ENCODE data around the gene SYCE1. TPM values are rescaled to one million over a fixed set of nuclear protein-coding genes. Genes with fewer than 3 reads are reported as not detected.

The SYCE1 gene
- total and polyA plus RNA-seq, 2 of the 8 experiments (the other 6 are each of a cell fraction or from before 2014, with no cell fraction given): not detected

DNA sequence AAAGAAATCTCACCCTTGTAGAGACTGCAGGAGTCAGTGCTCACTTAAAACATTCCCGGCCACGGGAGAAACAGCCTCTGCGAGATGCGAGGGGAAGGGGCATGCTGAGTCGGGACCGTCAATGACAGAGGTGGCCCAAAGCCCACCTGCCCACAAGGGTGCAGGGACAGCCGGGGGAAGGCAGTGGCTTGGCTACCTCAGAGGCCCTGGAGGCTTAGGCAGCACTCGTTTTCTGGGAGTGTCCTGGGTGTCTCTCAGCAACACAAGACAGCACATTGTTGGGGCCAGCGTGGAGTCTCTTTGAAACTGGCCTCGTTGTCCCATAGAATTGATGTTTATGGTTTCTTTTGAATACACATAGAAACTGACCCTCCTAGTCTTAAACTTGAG is 25.6 kb upstream of the SYCE1 start:
- no peak overlapping the region for H4K5ac ChIP-seq (ENCODE audit: insufficient read length, low read depth, low read length)
- POLR2A ChIA-PET (ENCODE audit: partially characterized antibody): no interaction called here

More for the DNA sequence above, 25.6 kb upstream of the SYCE1 start:
- Histone ChIP-seq H2AK5ac (ENCODE audit: low read depth, low read length) (no peak overlapping the region), H3K18ac (ENCODE audit: extremely low read depth, low read length) (no peak overlapping the region), H2BK15ac (ENCODE audit: low read length) (no peak overlapping the region), H3K79me2 (ENCODE audit: control insufficient read depth in 1 of 2, insufficient read depth in 2 of 2, low read length in 2 of 2) (no peaks in the 10 kb centered on the region), H3K23me2 (ENCODE audit: low read depth, low read length) (no peaks in the 10 kb centered on the region), H3K4me1 (replicated peaks in 1 of 4; ENCODE audit: control insufficient read depth in 3 of 4, insufficient read depth in 4 of 4, low read length in 3 of 4) (no peaks in the 10 kb centered on the region), H2AFZ (ENCODE audit: low read length) (no peak overlapping the region), H3K4ac (replicated peaks; ENCODE audit: insufficient read length, low read depth, low read length) (no peak overlapping the region), H3K56ac (replicated peaks; ENCODE audit: insufficient read length, low read depth, low read length) (no peak overlapping the region), H3K4me2 (ENCODE audit: insufficient read depth in 1 of 2, low read depth in 2 of 2, low read length in 2 of 2) (no peak overlapping the region), H3K27me3 (replicated peaks in 1 of 4; ENCODE audit: control insufficient read depth in 3 of 4, extremely low read depth in 1 of 4, insufficient read depth in 3 of 4, low read length in 3 of 4) (no peaks in the 10 kb centered on the region), H4K8ac (ENCODE audit: extremely low read depth, insufficient read depth, low read length) (no peak overlapping the region), H4K20me1 (replicated peaks in 1 of 2; ENCODE audit: control insufficient read depth in 1 of 2, insufficient read depth in 2 of 2, low read length in 2 of 2) (no peaks in the 10 kb centered on the region), H3K14ac (ENCODE audit: insufficient read length) (no peak overlapping the region), H3K23ac (ENCODE audit: insufficient read length) (no peak overlapping the region), H2BK12ac (ENCODE audit: low read depth, low read length) (no peak overlapping the region), H3K9ac (replicated peaks in 1 of 4; ENCODE audit: extremely low read depth in 1 of 4, low read depth in 3 of 4, low read length in 3 of 4) (no peak overlapping the region), H2BK20ac (ENCODE audit: low read length) (no peak overlapping the region), H4K91ac (replicated peaks; ENCODE audit: insufficient read length, low read length) (no peak overlapping the region), H3K4me3 (ENCODE audit: extremely low read depth in 1 of 4, insufficient read depth in 2 of 4, low read depth in 3 of 4, low read length in 4 of 4) (no peak overlapping the region), H2BK120ac (replicated peaks; ENCODE audit: low read depth, low read length) (no peak overlapping the region), H3K27ac (ENCODE audit: low read depth, low read length) (no peak overlapping the region), H2BK5ac (ENCODE audit: low read depth, low read length) (no peak overlapping the region), H3K36me3 (ENCODE audit: control insufficient read depth in 2 of 4, insufficient read depth in 4 of 4, low read length in 3 of 4) (no peaks in the 10 kb centered on the region), H3K79me1 (ENCODE audit: low read depth, low read length) (no peaks in the 10 kb centered on the region), H3K9me3 (ENCODE audit: insufficient read depth in 2 of 2, low read depth in 1 of 2, low read length in 1 of 2) (peaks cover 53 to 62% of the 10 kb centered on the region in 2 experiments)
- CTCF ChIA-PET (ENCODE audit: partially characterized antibody): no interaction called here
- FAIRE-seq (no peak), DNase-seq (ENCODE audit: low read depth in 1 of 2, low spot score in 2 of 2) (no peak)
- TF ChIP-seq SP1 (IDR thresholded peaks at IDR 0.05; ENCODE audit: low read depth, low read length): no peak
- TF ChIP-seq, protein P1, sequence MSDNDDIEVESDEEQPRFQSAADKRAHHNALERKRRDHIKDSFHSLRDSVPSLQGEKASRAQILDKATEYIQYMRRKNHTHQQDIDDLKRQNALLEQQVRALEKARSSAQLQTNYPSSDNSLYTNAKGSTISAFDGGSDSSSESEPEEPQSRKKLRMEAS (IDR thresholded peaks at IDR 0.05): no peak
- TF ChIP-seq, protein P2, sequence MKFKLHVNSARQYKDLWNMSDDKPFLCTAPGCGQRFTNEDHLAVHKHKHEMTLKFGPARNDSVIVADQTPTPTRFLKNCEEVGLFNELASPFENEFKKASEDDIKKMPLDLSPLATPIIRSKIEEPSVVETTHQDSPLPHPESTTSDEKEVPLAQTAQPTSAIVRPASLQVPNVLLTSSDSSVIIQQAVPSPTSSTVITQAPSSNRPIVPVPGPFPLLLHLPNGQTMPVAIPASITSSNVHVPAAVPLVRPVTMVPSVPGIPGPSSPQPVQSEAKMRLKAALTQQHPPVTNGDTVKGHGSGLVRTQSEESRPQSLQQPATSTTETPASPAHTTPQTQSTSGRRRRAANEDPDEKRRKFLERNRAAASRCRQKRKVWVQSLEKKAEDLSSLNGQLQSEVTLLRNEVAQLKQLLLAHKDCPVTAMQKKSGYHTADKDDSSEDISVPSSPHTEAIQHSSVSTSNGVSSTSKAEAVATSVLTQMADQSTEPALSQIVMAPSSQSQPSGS (IDR thresholded peaks at IDR 0.05; ENCODE audit: low read length): no peak
- TF ChIP-seq KDM5A (IDR thresholded peaks at IDR 0.05; ENCODE audit: low read length): no peak
- no peak for TF ChIP-seq CTCF (IDR thresholded peaks at IDR 0.05; ENCODE audit: control extremely low read depth in 1 of 3, insufficient read depth in 1 of 3, low read depth in 1 of 3, low read length in 3 of 3)
- no peak for TF ChIP-seq RFX5 (IDR thresholded peaks at IDR 0.05; ENCODE audit: borderline replicate concordance, low read depth, low read length)
- TF ChIP-seq, protein P3, sequence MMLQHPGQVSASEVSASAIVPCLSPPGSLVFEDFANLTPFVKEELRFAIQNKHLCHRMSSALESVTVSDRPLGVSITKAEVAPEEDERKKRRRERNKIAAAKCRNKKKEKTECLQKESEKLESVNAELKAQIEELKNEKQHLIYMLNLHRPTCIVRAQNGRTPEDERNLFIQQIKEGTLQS (IDR thresholded peaks at IDR 0.05; ENCODE audit: insufficient read depth, low read depth, low read length): no peak
- TF ChIP-seq RBBP5 (IDR thresholded peaks at IDR 0.05; ENCODE audit: borderline replicate concordance, low read depth, low read length): no peak
- no peak for TF ChIP-seq GTF2F1 (IDR thresholded peaks at IDR 0.05; ENCODE audit: borderline replicate concordance, low read depth, low read length)
- WGBS, 2 experiments (ENCODE audit: extremely low coverage in 1 of 2, insufficient coverage in 1 of 2, insufficient read length in 1 of 2, insufficient replicate concordance in 2 of 2, low coverage in 1 of 2, low lambda C conversion rate in 2 of 2, missing lambda C conversion rate in 1 of 2): 84% methylated on average over 7 of the region's 10 CpGs; no CpG with 5 or more reads in 1 of the 2 experiments

Data from H1 (cell line).